ENCODE data around the gene ST3GAL2. TPM values are rescaled to one million over a fixed set of nuclear protein-coding genes. Genes with fewer than 3 reads are reported as not detected.

The ST3GAL2 gene
- total RNA-seq, 2 donors from 2014 or later = 9.1 to 11.2 TPM

- WGBS, 2 donors = 86 to 94% methylated on average over 7 to 8 of the region's 8 CpGs
- no peak for DNase-seq
- no peaks in the 10 kb centered on the region for H3K27me3 ChIP-seq
- no peak overlapping the region for H3K4me3 ChIP-seq
- H3K27ac ChIP-seq = no peak overlapping the region
- peaks cover 0 to 11% of the 10 kb centered on the region in 2 donors for H3K36me3 ChIP-seq (replicated peaks in 1 of 2; ENCODE audit: insufficient read depth in 1 of 2, low read depth in 2 of 2)
- no peaks in the 10 kb centered on the region for H3K9me3 ChIP-seq
- intact Hi-C loops (cut with DNase I) = no loop called here
- no peaks in the 10 kb centered on the region for H3K4me1 ChIP-seq
- no peak for ATAC-seq
- no peak for TF ChIP-seq CTCF (IDR thresholded peaks at IDR 0.05)
- TF ChIP-seq POLR2A (IDR thresholded peaks at IDR 0.05) = no peak
Measured at GRCh38 chr16:70467608-70468007, 28.7 kb upstream of the ST3GAL2 start.

- intact Hi-C loops (cut with DNase I) = no loop called here
- no peak for TF ChIP-seq CTCF (IDR thresholded peaks at IDR 0.05)
- no peak for TF ChIP-seq POLR2A (IDR thresholded peaks at IDR 0.05)
- no peaks in the 10 kb centered on the region for H3K27me3 ChIP-seq
- peaks cover 0 to 11% of the 10 kb centered on the region in 2 donors for H3K36me3 ChIP-seq (replicated peaks in 1 of 2; ENCODE audit: insufficient read depth in 1 of 2, low read depth in 2 of 2)
- H3K4me3 ChIP-seq = no peak overlapping the region
- no peaks in the 10 kb centered on the region for H3K9me3 ChIP-seq
- H3K27ac ChIP-seq = no peak overlapping the region
- no peak for ATAC-seq
- DNase-seq = no peak
- H3K4me1 ChIP-seq = no peaks in the 10 kb centered on the region
- 94% methylated on average over 11 of the region's 11 CpGs; no CpG with 5 or more reads in 1 of the 2 donors for WGBS, 2 donors
Measured at GRCh38 chr16:70467113-70467512, 28.2 kb upstream of the ST3GAL2 start.

GRCh38 chr16:70466805-70467076, 27.8 kb upstream of the ST3GAL2 start:
- Histone ChIP-seq H3K36me3 (replicated peaks in 1 of 2; ENCODE audit: insufficient read depth in 1 of 2, low read depth in 2 of 2) (peaks cover 0 to 11% of the 10 kb centered on the region in 2 donors), H3K4me1 (no peaks in the 10 kb centered on the region), H3K27ac (no peak overlapping the region), H3K4me3 (no peak overlapping the region), H3K9me3 (no peaks in the 10 kb centered on the region), H3K27me3 (no peaks in the 10 kb centered on the region)
- DNase-seq (no peak), ATAC-seq (no peak)
- WGBS, 2 donors = 88 to 100% methylated on average over 2 to 7 of the region's 7 CpGs
- no peak for TF ChIP-seq CTCF (IDR thresholded peaks at IDR 0.05)
- intact Hi-C loops (cut with DNase I) = no loop called here

DNA sequence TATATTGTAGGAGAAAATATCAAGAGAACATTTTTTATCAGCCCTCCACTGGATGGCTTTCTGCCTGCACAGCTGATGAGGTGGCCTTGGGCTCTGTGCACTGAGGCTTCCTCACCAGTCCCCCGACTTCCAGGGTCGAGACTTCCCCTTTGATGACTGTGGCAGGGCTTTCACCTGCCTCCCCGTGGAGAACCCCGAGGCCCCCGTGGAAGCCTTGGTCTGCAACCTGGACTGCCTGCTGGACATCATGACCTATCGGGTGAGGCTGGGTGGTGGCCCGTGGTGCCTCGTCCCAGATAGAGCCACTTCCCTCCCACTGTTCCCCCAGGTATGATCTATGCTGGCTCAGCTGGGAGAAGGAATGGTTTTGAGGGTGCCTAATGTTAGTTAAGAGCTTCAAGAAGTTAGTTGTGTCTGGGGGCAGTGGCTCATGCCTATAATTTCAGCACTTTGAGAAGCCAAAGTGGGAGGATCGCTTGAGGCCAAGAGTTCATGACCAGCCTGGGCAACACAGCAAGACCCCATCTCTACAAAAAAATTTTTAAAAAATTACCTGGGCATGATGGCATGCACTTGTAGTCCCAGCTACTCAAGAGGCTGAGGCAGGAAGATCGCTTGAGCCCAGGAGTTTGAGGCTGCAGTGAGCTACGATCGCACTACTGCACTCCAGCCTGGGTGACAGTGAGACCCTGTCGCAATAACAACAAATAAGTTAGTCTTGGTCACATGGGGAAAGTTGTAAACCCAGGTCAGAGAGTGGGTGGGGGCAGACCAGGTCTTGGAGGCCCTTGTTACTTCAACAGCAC, 27.3 kb upstream of the ST3GAL2 start:
- 86 to 94% methylated on average over 13 of the region's 13 CpGs for WGBS, 2 donors
- H3K27ac ChIP-seq = no peak overlapping the region
- intact Hi-C loops (cut with DNase I) = no loop called here
- no peaks in the 10 kb centered on the region for H3K4me1 ChIP-seq
- DNase-seq (no peak), ATAC-seq (no peak)
- H3K27me3 ChIP-seq = no peaks in the 10 kb centered on the region
- H3K36me3 ChIP-seq (replicated peaks in 1 of 2; ENCODE audit: insufficient read depth in 1 of 2, low read depth in 2 of 2) = peaks cover 0 to 11% of the 10 kb centered on the region in 2 donors
- TF ChIP-seq CTCF (IDR thresholded peaks at IDR 0.05) = no peak
- TF ChIP-seq POLR2A (IDR thresholded peaks at IDR 0.05) = no peak
- no peak overlapping the region for H3K4me3 ChIP-seq
- no peaks in the 10 kb centered on the region for H3K9me3 ChIP-seq

DNA sequence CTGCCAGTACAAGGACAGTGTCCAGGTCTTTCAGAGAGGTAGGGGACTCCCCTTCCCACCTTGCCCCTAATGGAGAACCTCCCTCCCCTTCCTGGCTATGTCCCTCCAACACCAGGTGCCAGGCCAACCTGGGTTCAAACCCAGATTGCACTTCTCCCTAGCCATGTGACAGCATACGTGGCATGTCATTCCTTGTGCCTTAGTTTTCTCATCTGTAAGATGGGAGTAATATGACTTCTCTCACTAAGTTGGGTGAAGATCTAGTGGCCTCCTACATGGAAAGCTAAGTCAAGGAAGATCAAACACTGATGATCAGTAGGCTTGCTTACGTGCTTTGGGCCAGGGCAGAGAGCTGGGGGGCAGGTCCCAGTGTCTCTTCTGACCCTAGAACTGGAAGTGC, 24.3 kb upstream of the ST3GAL2 start:
- Histone ChIP-seq H3K4me1 (peaks cover 3% of the 10 kb centered on the region), H3K36me3 (replicated peaks in 1 of 2; ENCODE audit: insufficient read depth in 1 of 2, low read depth in 2 of 2) (peaks cover 0 to 11% of the 10 kb centered on the region in 2 donors), H3K9me3 (no peaks in the 10 kb centered on the region), H3K27me3 (no peaks in the 10 kb centered on the region), H3K27ac (no peak overlapping the region), H3K4me3 (no peak overlapping the region)
- intact Hi-C loops (cut with DNase I) = no loop called here
- no peak for ATAC-seq
- TF ChIP-seq POLR2A (IDR thresholded peaks at IDR 0.05) (no peak), CTCF (IDR thresholded peaks at IDR 0.05) (no peak)
- WGBS, 2 donors = 92 to 100% methylated on average over 2 of the region's 2 CpGs
- DNase-seq = no peak
